ENCODE measurements around the gene DNAH14.
"Not testable (repeated sequence)": the region's sequence is repeated elsewhere in the genome, so short reads cannot be mapped to it uniquely, and the experiment has no call there.

DNAH14 gene

DNA sequence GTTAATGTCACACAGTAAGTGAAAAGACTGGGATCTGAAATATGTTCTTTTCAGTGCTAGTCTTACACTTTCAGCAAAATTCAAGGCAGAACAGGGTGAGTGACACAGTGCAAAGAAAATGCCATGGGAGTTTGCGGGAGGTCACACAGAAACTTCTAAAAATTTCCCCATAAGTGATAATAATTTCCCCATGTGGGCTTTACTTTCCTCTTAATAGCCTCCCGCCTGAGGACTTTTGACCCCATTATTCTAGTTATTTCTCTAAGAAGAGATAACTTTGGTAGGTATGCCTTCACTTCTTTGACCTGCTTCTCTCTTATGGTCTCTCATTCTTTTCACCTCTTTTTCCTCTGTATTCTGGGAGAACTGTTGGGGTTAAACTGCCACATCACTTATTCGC lies 8.1 kb upstream of the DNAH14 start:
- DNase-seq (ENCODE audit: low spot score) = no peak

DNA sequence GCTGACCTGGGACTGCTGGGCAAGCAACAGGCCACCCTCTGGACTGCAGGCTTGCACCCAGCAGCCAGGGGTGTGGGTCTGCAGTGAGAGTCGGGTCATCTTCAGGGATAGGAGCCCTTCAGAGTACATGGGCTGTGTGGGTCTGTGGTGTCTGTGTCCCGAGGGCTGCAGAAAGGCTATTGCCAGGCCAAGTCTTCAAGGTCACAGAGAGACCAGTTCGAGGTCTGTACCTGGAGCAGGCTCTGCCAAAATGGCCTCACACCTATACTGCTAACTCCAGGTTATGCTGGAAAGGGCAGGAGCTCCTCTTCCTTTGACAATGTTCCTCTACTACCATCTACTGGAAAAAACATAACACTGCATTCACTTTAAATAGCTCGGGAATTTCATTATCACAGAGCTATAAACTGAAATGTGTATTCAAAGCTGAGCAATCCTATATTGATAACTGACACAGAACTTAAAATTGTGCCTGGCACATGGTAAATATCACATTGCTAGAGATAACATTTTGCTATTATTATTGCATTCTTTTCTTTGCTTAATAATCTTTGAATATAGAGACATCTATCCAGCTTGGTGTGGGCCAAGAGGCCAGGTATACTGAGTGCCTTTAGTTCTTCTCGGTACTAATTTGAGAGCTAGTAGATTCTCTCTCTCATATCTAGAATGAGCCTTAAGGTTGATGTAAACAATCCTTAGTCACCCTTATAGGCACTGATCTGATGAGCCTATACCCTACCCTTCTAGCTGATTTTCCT lies 6.9 kb upstream of the DNAH14 start:
- DNase-seq (ENCODE audit: low spot score) = peak; percentile 18

DNA sequence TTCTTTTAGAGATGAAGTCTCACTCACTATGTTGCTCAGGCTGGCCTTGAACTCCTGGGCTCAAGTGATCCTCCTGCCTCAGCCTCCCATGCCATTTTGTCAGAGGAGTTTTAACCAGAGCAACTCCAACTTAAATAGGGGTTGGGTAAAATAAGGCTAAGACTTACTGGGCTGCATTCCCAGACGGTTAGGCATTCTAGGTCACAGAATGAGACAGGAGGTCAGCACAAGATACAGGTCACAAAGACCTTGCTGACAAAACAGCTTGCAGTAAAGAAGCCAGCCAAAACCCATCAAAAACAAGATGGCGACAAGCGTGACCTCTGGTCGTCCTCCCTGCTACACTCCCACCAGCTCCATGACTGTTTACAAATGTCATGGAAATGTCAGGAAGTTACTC lies 5.7 kb upstream of the DNAH14 start:
- no peak for DNase-seq (ENCODE audit: low spot score)

DNA sequence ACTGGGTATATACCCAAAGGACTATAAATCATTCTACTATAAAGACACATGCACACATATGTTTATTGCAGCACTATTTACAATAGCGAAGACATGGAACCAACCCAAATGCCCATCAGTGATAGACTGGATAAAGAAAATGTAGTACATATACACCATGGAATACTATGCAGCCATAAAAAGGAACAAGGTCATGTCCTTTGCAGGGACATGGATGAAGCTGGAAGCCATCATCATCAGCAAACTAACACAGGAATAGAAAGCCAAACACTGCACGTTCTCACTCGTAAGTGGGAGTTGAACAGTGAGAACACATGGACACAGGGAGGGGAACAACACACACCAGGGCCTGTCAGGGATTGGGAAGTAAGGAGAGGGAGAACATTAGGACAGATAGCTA lies 1.8 kb upstream of the DNAH14 start:
- not testable (repeated sequence) for DNase-seq (ENCODE audit: low spot score)

DNA sequence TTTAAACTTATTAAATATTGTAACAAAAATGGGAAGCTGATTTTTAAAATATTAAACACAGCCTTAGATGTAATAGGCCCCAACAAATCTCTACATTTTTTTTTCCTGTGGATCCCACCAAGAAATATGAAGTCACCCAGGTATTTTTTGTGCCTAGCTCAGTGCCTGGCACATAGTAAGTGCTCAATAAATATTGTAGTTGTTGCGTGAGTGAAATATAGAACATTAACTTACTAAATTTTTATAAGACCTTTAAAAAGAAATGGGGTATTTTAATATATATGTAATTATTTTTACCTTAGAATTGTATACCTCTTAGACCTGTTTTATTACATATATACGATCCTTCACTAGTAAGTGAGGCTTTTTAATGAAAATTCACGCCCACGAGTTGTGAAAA lies 569 bp upstream of the DNAH14 start:
- no peak for DNase-seq (ENCODE audit: low spot score)

DNA sequence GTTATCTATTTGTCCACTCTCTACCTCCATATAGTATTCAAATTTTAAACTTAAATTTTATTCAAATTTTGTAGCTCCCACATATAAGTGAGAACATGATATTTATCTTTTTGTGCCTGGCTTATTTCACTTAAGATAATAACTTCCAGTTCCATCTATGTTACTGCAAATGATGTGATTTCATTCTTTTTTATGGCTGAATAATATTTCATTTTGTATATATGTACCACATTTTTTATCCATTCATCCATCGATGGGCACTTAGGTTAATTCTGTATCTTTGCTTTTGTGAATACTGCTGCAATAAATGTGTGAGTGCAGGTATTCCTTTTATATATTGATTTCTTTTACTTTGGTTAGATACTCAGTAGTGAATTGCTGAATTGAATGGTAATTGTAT lies 2.1 kb downstream of the DNAH14 start:
- no peak for DNase-seq (ENCODE audit: low spot score)

DNA sequence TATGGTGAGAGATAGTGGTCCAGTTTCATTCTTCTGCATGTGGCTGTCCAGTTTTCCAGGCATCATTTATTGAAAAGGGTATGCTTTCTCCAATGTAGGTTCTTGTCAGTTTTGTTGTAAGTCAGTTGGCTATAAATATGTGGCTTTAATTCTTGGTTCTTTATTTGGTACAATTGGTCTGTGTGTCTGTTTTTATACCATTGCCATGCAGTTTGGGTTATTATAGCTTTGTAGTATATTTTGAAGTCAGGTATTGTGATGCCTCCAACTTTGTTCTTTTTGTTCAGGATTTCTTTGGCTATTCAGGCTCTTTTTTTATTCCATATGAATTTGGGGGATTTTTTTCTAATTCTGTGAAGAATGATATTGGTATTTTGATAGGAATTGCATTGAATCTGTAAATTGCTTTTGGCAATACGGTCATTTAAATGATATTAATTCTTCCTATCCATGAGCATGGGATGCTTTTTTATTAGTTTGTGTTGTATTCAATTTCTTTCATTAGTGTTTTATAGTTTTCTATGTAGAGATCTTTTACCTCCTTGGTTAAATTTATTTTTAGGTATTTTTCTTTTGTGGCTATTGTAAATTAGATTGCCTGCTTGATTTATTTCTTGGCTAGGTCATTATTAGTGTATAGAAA lies 3.3 kb downstream of the DNAH14 start:
- no peak for DNase-seq (ENCODE audit: low spot score)

DNA sequence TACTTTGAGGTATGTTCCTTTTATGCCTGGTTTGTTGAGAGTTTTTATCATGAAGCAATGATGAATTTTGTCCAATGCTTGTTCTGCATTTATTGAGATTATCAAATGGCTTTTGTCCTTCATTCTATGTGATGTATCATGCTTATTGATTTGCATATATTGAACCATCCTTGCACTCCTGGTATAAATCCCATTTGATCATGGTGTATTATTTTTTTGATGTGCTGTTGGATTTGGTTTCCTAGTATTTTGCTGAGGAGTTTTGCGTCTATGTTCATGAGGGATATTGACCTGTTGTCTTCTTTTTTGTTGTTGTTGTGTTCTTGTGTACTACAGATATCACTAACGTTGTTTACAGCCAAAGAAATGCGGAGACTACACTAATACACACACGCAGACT lies 4.1 kb downstream of the DNAH14 start:
- no peak for DNase-seq (ENCODE audit: low spot score)

DNA sequence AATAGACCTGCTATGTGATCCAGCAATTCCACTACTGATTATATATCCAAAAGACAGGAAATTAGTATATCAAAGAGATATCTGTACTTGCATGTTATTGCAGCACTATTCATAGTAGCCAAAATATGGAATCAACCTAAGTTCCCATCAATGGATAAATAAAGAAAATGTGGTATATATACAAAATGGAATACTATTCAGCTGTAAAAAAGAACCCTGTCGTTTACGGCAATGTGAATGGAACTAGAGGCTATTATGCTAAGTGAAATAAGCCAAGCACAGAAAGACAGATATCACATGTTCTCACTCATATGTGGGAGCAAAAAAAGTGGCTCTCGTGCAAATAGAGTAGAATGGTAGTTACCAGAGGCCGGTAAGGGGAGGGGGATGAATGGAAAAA lies 9.2 kb downstream of the DNAH14 start:
- DNase-seq (ENCODE audit: low spot score) = no peak

DNA sequence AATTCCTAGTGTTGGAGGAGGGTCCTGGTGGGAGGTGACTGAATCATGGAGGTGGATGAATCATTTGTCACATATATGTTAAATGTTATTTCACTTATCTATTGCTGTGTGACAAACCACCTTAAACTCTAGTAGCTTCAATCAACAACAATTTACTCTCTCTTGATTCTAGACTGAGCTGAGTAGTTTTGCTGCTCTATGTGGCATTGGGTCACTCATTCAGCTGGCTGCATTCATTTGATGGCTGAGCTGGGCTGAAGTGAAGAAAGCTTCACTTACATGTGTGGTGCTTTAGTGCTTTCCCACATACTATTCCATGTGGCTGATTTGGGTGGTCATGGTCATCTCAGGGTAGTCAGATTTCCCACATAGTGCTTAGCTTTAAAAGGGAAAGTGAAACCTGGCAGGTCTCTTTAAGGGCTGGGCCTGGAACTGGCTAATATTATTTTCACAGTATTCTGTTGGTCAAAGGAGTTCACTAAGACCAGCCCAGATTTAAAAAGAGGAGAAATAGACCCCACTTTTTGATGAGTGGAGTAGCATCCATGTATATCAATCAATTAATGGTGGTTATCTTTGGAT lies 10.5 kb downstream of the DNAH14 start:
- DNase-seq (ENCODE audit: low spot score) = no peak

DNA sequence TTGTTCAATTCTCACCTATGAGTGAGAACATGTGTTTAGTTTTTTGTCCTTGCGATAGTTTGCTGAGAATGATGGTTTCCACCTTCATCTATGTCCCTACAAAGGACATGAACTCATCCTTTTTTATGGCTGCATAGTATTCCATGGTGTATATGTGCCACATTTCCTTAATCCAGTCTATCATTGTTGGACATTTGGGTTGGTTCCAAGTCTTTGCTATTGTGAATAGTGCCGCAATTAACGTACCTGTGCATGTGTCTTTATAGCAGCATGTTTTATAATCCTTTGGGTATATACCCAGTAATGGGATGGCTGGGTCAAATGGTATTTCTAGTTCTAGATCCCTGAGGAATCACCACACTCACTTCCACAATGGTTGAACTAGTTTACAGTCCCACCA lies 11.3 kb downstream of the DNAH14 start:
- DNase-seq (ENCODE audit: low spot score) = not testable (repeated sequence)

DNA sequence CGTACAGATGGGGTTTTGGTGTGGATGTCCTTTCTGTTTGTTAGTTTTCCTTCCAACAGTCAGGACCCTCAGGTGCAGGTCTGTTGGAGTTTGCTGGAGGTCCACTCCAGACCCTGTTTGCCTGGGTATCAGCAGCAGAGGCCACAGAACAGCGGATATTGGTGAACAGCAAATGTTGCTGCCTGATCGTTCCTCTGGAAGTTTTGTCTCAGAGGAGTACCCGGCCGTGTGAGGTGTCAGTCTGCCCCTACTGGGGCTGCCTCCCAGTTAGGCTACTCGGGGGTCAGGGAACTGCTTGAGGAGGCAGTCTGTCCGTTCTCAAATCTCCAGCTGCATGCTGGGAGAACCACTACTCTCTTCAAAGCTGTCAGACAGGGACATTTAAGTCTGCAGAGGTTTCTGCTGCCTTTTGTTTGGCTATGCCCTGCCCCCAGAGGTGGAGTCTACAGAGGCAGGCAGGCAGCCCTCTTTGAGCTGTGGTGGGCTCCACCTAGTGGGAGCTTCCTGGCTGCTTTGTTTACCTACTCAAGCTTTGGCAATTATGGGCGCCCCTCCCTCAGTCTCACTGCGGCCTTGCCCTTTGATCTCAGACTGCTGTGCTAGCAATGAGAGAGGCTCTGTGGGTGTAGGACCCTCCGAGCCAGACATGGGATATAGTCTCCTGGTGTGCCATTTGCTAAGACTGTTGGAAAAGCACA lies 16.3 kb downstream of the DNAH14 start:
- not testable (repeated sequence) for DNase-seq (ENCODE audit: low spot score)

DNA sequence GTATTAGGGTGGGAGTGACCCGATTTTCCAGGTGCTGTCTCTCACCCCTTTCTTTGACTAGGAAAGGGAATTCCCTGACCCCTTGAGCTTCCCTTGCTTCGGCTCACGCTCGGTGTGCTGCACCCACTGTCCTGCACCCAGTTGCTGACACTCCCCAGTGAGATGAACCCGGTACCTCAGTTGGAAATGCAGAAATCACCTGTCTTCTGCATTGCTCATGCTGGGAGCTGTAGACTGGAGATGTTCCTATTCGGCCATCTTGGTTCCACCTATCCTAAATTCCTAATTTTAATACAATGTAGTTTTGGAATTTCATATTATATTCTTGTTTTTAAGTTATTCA lies 16.8 kb downstream of the DNAH14 start:
- not testable (repeated sequence) for DNase-seq (ENCODE audit: low spot score)

DNA sequence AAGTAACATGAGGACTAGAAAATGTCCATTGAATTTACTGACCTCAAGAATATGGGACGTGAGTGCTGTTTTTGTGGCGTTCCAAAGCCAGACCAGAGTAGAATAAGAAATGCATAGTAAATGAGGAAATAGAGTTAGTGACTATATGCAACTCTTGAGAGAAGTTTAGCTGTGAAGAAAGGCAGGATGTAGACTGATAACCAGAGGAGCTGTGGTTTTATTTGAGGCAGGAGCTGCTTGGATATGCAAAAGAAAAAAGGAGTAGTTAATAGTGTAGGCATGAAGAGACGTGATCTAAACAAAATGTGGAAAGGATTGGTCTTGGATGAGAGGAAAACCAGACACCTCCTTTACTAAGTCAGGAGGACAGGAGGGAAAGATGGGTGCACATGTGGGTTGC lies 28.2 kb downstream of the DNAH14 start:
- DNase-seq (ENCODE audit: low spot score) = no peak

DNA sequence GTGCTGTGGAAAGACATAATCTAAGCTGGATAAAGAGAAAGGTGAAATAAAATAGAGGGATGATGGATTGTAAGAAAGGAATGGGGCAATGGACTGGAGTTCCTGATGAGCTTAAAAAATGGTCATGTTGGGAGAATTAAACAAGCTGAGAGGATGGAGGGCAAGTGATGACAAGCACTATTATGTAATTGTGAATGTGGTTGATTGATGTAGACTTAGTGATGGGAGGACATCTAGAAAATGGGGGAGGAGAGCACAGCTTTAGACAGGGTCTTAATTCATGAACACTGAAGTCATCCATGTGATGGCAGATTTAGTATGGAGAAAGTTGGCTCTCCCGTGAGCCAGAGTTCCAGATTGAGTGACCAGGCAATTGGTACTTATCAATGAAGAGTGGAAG lies 29.0 kb downstream of the DNAH14 start:
- DNase-seq (ENCODE audit: low spot score) = no peak

DNA sequence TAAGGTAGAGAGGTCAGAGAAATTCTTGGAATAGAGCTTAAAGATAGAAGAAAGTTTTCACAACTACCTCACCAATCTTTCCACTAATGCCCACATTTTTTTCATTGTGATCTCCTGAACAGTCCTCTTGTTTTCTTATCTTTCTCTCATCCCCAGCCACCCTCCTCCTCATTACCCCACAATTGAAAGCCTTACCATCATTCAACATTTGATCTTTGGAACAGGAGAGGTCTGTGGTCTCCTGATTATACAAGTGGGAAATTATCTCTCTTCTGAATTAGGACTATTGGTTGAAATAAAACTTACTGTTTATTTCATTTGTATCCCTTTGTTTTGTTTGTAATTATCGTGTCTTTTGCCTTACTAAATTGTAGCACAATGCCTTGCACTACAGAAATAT lies 29.6 kb downstream of the DNAH14 start:
- DNase-seq (ENCODE audit: low spot score) = no peak

DNA sequence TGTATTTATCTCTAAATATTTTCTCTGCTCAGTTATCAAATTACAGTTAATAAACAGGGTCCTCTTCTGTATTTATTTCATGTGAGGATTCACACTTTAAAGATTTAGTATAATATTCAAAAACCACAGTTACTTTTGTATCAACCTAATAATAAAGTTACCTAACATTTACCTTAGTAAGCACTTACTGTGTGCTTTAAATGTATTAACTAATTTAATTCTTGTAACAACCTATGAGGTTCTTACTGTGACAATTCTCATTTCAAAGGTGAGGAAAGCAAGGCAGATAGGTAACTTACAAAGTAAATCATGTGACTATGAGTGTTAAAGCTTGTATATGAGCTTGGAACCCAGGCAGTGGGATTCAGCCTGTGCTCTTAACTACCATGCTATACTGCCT lies 30.2 kb downstream of the DNAH14 start:
- DNase-seq (ENCODE audit: low spot score) = no peak

DNA sequence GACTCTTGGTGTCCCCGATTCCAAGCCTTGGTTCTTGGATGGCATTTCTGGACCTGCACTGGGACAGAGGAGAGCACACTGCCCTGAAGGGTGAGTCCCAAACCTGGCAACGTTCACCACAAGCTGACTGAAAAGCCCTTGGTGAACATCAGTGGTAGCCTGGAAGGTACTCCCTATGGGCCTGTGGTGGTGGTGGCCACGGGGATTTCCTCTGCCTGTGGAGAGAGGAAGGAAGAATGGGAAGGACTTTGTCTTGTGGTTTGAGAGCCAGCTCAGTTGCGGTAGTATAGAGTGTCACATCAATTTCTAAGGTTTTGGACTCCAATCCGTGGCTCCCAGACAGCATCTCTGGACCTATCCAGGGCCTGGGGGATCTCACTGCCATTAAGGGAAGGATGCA lies 50.7 kb downstream of the DNAH14 start:
- DNase-seq (ENCODE audit: low spot score) = no peak

DNA sequence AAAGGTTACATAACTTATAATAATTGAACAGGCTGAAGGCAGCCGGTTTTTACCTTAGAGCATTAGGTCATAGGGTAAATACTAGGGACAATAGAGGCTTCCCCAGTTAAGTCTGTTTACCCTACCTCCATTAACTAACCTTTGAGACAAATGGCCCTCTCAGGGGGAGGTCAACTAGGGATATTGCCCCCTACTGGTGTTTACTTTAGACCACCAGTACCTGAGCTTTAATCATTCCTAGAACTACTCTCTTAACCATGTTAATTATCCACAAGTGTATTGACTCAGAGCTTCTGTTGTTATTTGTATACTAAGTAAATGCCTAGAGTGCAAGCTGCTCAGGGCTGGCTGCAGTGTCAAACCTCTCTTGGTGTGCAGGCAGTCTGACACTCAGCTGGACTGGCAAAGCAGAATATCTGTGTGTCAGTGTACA lies 52.5 kb downstream of the DNAH14 start:
- not testable (repeated sequence) for DNase-seq (ENCODE audit: low spot score)

DNA sequence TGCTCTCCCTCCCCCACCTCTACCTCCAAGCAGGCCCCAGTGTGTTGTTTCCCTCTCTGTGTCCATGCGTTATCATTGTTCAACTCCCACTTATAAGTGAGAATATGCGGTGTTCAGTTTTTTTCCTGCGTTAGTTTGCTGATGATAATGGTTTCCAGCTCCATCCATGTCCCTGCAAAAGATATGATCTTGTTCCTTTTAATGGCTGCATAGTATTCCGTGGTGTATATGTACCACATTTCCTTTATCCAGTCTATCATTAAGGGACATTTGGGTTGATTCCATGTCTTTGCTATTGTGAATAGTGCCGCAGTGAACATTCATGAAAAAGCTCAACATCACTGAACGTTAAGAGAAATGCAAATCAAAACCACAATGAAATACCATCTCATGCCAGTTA lies 58.6 kb downstream of the DNAH14 start:
- no peak for DNase-seq (ENCODE audit: low spot score)

DNA sequence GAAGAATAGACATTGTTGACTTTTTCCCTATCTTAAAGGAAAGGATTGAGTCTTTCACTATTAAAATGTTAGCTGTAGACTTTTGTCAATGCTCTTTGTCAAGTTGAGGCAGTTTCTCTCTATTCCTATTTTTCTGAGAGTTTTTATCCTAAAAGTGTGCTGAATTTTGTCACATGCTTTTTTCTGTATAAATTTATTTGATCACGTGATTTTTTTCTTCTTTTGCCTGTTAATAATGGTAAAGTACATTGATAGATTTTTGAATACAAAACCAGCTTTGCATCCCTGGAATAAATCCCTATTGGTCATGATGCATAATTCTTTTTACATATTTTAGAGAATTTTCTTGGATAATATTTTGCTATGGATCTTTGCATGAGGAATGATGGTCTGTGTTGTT lies 60.1 kb downstream of the DNAH14 start:
- DNase-seq (ENCODE audit: low spot score) = no peak

DNA sequence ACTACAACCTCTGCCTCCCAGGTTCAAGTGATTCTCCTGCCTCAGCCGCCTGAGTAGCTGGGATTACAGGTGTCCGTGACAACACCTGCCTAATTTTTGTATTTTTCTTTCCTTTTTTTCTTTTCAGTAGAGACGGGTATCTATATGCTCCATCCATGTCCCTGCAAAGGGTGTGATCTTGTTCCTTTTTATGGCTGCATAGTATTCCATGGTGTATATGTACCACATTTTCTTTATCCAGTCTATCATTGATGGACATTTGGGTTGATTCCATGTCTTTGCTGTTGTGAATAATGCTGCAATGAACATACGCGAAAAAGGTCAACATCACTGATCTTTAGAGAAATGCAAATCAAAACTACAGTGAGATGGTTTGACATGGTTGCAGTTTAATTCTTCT lies 62.1 kb downstream of the DNAH14 start:
- not testable (repeated sequence) for DNase-seq (ENCODE audit: low spot score)

DNA sequence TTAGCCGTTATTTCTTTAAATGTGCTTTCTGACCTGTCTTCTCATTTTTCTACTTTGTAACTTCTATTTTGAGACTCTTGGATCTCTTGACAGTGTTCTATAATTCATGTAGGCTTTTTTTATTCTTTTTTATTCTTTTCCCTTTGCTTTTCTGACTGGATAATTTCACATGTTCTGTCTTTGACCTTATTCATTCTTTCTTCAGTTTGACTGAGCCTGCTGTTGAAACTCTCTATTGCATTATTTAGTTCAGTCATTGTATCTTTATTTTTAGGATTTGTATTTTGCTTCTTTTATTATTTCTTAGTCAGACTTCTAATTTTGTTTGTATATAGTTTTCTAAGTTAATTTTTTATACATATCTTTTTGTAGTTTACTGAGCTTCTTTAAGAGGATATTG lies 66.1 kb downstream of the DNAH14 start:
- DNase-seq (ENCODE audit: low spot score) = no peak
